H1 (cell line): ENCODE measurements around the gene POTEF. TPM values are rescaled to one million over a fixed set of nuclear protein-coding genes. Genes with fewer than 3 reads are reported as not detected.

Source experiments
- SP4 ChIP-seq: IDR thresholded peaks from 2 replicates; pipeline ENCODE4 v1.6.1; 2012; ENCODE audit warnings: low read length, inconsistent platforms
- TAF1 ChIP-seq: IDR thresholded peaks from 2 replicates; pipeline ENCODE4 v1.6.1; 2011; ENCODE audit warnings: mild to moderate bottlenecking, low read depth, low read length
- polyA plus RNA-seq, 7 experiments: library from polyadenylated mRNA; depleted of rRNA in 3 of 7; stranded (reverse) in 5 of 7; unstranded in 2 of 7; fragments of >200 nt in 5 of 7; fragments of 200-250 nt in 2 of 7; gene quantifications; 1 replicate in 5 of 7; 2 replicates in 1 of 7; 4 replicates in 1 of 7; pipeline versions ENCODE4 v1.2.1 to v1.2.3, GENCODE V29; 2011 to 2013; ENCODE audit warnings: missing spikeins in 2 of 7, mixed read lengths in 2 of 7
- total RNA-seq: library from RNA; stranded (reverse); fragmentation: NEBNext Ultra II Directional; extraction: Animal tissue kit (Norgen Biotek cat#: 25700); gene quantifications from 2 replicates; pipeline ENCODE4 v1.2.1, GENCODE V29; 2021

The POTEF gene
- total and polyA plus RNA-seq, 2 of the 8 experiments (the other 6 are each of a cell fraction or from before 2014, with no cell fraction given) = 0.24 to 0.36 TPM

GRCh38 chr2:130165293-130166016, 36.4 kb upstream of the POTEF start (continued):
- TF ChIP-seq SP4 (no peak), TAF1 (no peak)
- TF ChIP-seq, all 59 proteins: peak for 0
